Muscle layer of duodenum (tissue), 2 donors: ENCODE results near the gene PLEKHA7.

ENCODE experiments used
- H3K27ac ChIP-seq: one replicate; pipeline ENCODE4 v1.7.0; 2013; ENCODE audit warnings: mild to moderate bottlenecking, low read length
- H3K27me3 ChIP-seq: one replicate; pipeline ENCODE4 v1.7.0; 2013; ENCODE audit warnings: low read depth, mild to moderate bottlenecking, control low read depth, low read length
- H3K36me3 ChIP-seq, 2 donors: one replicate each; pipeline ENCODE4 v1.7.0; 2013; ENCODE audit warnings: low read length in 2 of 2, control low read depth in 1 of 2, mild to moderate bottlenecking in 1 of 2; ENCODE audit not compliant: insufficient read depth in 2 of 2, control insufficient read depth in 1 of 2
- H3K4me1 ChIP-seq, 2 donors: one replicate each; pipeline ENCODE4 v1.7.0; 2013; ENCODE audit warnings: low read length in 2 of 2, mild to moderate bottlenecking in 2 of 2, control low read depth in 1 of 2, moderate library complexity in 1 of 2; ENCODE audit not compliant: insufficient read depth in 2 of 2, control insufficient read depth in 1 of 2
- H3K4me3 ChIP-seq, 2 donors: one replicate each; pipeline ENCODE4 v1.7.0; 2013; ENCODE audit warnings: low read length in 2 of 2, low read depth in 1 of 2, mild to moderate bottlenecking in 1 of 2
- H3K9me3 ChIP-seq, 2 donors: one replicate each; pipeline ENCODE4 v1.7.0; 2013; ENCODE audit warnings: low read length in 2 of 2, control low read depth in 1 of 2, mild to moderate bottlenecking in 1 of 2; ENCODE audit not compliant: control insufficient read depth in 1 of 2
- donor health status: healthy.

PLEKHA7 gene

DNA sequence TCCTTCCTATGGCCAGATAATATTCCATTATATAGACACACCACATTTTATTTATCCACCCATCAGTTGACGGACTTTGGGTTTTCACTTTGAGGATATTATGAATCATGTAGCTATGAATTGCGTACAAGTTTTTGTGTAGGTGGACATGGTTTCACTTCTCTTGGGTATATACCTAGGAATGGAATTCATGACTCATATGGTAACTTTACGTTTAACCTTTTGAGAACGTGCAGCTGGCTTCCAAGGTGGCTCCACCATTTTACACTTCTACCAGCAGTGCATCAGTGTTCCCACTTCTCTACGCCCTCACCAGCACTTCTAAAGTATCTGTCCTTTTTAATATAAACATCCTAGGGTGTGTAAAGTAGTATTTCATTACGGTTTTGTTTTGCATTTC is 112.0 kb downstream of the PLEKHA7 start:
- Histone ChIP-seq H3K4me3 (no peak overlapping the region), H3K27me3 (no peaks in the 10 kb centered on the region), H3K27ac (peak overlapping the region; percentile 57), H3K4me1 (peaks cover 3 to 21% of the 10 kb centered on the region in 2 donors), H3K9me3 (no peaks in the 10 kb centered on the region), H3K36me3 (no peaks in the 10 kb centered on the region)

DNA sequence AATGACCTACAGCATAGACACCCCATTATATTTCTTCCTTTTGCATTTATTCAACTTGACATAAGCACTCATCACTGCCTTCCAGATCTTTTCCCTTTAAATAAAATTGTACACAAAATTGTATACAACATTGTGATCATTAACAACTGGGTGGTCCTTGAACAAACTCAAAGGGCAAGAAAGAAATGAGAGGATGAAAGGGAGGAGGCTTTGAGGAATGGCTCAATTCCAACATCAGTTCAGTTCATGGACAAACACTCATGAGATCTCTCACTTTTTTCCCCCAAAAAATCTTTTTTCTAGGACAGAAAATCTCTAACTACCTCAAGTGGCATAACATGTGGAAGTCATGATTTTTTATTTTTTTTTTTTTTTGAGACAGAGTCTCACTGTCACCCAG is 113.7 kb downstream of the PLEKHA7 start:
- peaks cover 0 to 17% of the 10 kb centered on the region in 2 donors for H3K4me1 ChIP-seq
- no peaks in the 10 kb centered on the region for H3K9me3 ChIP-seq
- H3K27me3 ChIP-seq: no peaks in the 10 kb centered on the region
- H3K4me3 ChIP-seq: no peak overlapping the region
- H3K36me3 ChIP-seq: no peaks in the 10 kb centered on the region
- no peak overlapping the region for H3K27ac ChIP-seq

GRCh38 chr11:16899708-16900303 is 114.4 kb downstream of the PLEKHA7 start:
- H3K36me3 ChIP-seq: no peaks in the 10 kb centered on the region

DNA sequence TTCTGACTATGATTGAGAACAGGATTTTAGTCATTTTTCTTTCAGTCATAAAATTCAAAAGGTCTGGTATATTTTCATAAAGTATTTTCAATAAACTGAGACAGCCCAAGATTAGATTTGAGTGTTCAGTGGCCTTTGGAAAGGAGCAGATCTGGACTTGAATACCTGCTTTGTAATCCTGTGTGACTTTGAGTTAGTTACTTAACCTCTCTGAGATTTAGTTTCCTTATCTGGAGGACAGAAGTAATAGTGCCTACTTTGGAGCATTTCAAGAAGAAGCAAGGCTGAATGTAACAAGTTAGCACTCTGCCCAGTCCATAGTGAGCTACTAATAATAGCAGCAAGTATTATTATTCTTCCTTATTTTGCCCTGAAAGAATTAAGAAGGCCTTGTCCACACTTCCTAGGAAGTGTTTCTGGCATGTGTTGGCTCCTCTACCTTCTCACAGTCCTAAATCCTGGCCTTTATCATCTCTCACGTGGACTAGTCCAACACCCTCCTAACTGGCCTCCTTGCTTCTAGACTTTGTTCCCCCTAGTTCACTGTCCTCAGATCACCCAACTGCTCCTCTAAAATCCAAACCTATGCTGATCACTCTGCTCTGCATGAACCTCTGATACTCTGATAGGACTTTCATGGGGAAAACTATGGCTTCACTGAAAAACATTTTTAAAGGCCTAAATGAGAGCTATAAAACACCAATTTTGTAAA is 115.8 kb downstream of the PLEKHA7 start:
- no peak overlapping the region for H3K4me3 ChIP-seq
- peaks cover 0 to 12% of the 10 kb centered on the region in 2 donors for H3K4me1 ChIP-seq
- no peak overlapping the region for H3K27ac ChIP-seq
- no peaks in the 10 kb centered on the region for H3K9me3 ChIP-seq
- no peaks in the 10 kb centered on the region for H3K27me3 ChIP-seq
- no peaks in the 10 kb centered on the region for H3K36me3 ChIP-seq

More at GRCh38 chr11:16899708-16900303, 114.4 kb downstream of the PLEKHA7 start:
- H3K9me3 ChIP-seq: no peaks in the 10 kb centered on the region
- no peak overlapping the region for H3K4me3 ChIP-seq
- H3K4me1 ChIP-seq: peaks cover 0 to 17% of the 10 kb centered on the region in 2 donors
- H3K27ac ChIP-seq: no peak overlapping the region
- H3K27me3 ChIP-seq: no peaks in the 10 kb centered on the region

GRCh38 chr11:16897470-16898061 is 116.6 kb downstream of the PLEKHA7 start:
- Histone ChIP-seq H3K9me3 (no peaks in the 10 kb centered on the region), H3K4me3 (no peak overlapping the region), H3K27me3 (no peaks in the 10 kb centered on the region), H3K4me1 (peaks cover 0 to 6% of the 10 kb centered on the region in 2 donors), H3K36me3 (no peaks in the 10 kb centered on the region), H3K27ac (no peak overlapping the region)

- H3K9me3 ChIP-seq: no peaks in the 10 kb centered on the region
- no peak overlapping the region for H3K27ac ChIP-seq
- no peaks in the 10 kb centered on the region for H3K27me3 ChIP-seq
- H3K4me1 ChIP-seq: peaks cover 0 to 5% of the 10 kb centered on the region in 2 donors
- no peaks in the 10 kb centered on the region for H3K36me3 ChIP-seq
- no peak overlapping the region for H3K4me3 ChIP-seq
Observed at GRCh38 chr11:16896729-16897469, 117.3 kb downstream of the PLEKHA7 start.

- no peaks in the 10 kb centered on the region for H3K36me3 ChIP-seq
- peaks cover 0 to 5% of the 10 kb centered on the region in 2 donors for H3K4me1 ChIP-seq
- peaks cover 0 to 8% of the 10 kb centered on the region in 2 donors for H3K9me3 ChIP-seq
Observed at GRCh38 chr11:16895306-16895705, 118.9 kb downstream of the PLEKHA7 start.

DNA sequence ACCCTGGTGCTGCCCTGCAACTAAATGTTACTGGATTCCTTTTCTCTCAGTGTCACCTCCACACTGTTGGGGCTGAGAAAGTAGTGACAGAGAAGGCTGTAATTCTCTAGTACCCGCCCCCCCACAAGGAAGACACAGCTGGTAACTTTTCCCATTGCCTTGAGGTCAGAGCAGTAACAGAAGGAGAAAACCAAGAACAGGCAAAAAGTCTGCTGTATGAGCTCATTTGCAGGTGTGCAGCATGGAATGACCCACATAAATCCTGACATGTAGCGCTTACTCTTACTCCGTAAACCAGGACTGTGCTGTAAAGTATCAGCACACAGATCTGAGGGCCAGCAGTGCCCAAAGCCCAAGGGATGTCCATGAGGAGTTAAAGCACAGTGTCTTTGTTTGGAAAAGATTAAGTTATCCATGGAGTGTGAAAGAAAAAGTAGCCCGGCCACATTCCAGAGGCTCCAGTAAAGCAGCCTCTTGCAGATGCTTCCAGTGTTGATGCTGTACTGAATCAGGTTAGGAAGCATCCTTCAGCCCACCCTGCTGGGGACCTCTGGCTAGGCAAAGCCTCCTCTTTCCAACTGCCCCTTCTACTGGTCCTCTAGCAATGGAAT is 120.7 kb downstream of the PLEKHA7 start:
- Histone ChIP-seq H3K27ac (no peak overlapping the region), H3K27me3 (no peaks in the 10 kb centered on the region), H3K36me3 (no peaks in the 10 kb centered on the region), H3K9me3 (peaks cover 6 to 16% of the 10 kb centered on the region in 2 donors), H3K4me1 (no peaks in the 10 kb centered on the region), H3K4me3 (no peak overlapping the region)

More at GRCh38 chr11:16895306-16895705, 118.9 kb downstream of the PLEKHA7 start:
- no peak overlapping the region for H3K4me3 ChIP-seq
- no peak overlapping the region for H3K27ac ChIP-seq
- H3K27me3 ChIP-seq: no peaks in the 10 kb centered on the region

- Histone ChIP-seq H3K4me1 (no peaks in the 10 kb centered on the region), H3K27me3 (no peaks in the 10 kb centered on the region), H3K27ac (no peak overlapping the region), H3K4me3 (no peak overlapping the region), H3K9me3 (peaks cover 6 to 16% of the 10 kb centered on the region in 2 donors), H3K36me3 (no peaks in the 10 kb centered on the region)
Observed at GRCh38 chr11:16891964-16892363, 122.2 kb downstream of the PLEKHA7 start.

DNA sequence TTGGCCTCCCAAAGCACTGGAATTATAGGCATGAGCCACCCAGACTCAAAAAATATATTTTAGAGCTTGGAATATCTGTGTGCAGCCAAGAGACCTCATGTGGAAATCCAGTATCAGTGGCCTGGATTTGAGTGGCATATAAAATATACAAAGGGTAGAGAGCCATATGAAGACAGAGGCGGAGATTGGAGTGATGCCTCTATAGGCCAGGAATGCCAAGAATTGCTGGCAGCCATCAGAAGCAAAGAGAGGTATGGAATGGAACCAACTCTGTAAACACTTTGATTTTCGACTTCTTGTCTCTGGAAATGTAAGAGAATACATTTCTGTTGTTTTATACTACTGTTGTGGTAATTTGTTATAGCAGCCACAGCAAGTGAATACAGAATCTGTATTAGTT is 123.0 kb downstream of the PLEKHA7 start:
- Histone ChIP-seq H3K27ac (no peak overlapping the region), H3K4me1 (no peaks in the 10 kb centered on the region), H3K4me3 (no peak overlapping the region), H3K27me3 (no peaks in the 10 kb centered on the region), H3K9me3 (peaks cover 6 to 16% of the 10 kb centered on the region in 2 donors), H3K36me3 (no peaks in the 10 kb centered on the region)

- Histone ChIP-seq H3K4me3 (no peak overlapping the region), H3K9me3 (peaks cover 6 to 16% of the 10 kb centered on the region in 2 donors), H3K27ac (no peak overlapping the region), H3K4me1 (no peaks in the 10 kb centered on the region), H3K27me3 (no peaks in the 10 kb centered on the region), H3K36me3 (no peaks in the 10 kb centered on the region)
Observed at GRCh38 chr11:16890442-16890841, 123.8 kb downstream of the PLEKHA7 start.
